IMR-90 (cell line): Measurements from ENCODE around the gene RASL10A.

Experiments
- CTCF ChIP-seq: conservative IDR thresholded peaks from 2 replicates; pipeline ENCODE4 v1.5.1; 2012; ENCODE audit warnings: mild to moderate bottlenecking, low read depth, low read length, improper control_type of control experiment
- NFE2L2 ChIP-seq: fragments of 150-350 bp; IDR thresholded peaks from 2 replicates; pipeline ENCODE4 v1.6.1; 2016; ENCODE audit warnings: low read depth, mild to moderate bottlenecking, low read length

- TF ChIP-seq NFE2L2 = no peak
- TF ChIP-seq CTCF = no peak
These were observed 5.2 kb downstream of the RASL10A start for GRCh38 chr22:29310065-29310862.
